GM21528 (cell line): Measurements from ENCODE around the gene RPL10A.
"Not testable (repeated sequence)": the region's sequence is repeated elsewhere in the genome, so short reads cannot be mapped to it uniquely, and the experiment has no call there.

Experiments used
- ATAC-seq: cut with Tn5 transposase; IDR thresholded peaks from one replicate; pipeline ENCODE4 v1.9.1; 2021; ENCODE audit warnings: mild to moderate bottlenecking, moderate library complexity; ENCODE audit not compliant: unreplicated experiment, low FRiP score

Gene RPL10A

GRCh38 chr6:35468181-35468979 is at the start of gene RPL10A:
Gene RPL10A (plus strand): TSS chr6:35468401. CDS start chr6:35468435, 34 bp downstream.
- ATAC-seq = peak; percentile 70

- no peak for ATAC-seq
Observed at GRCh38 chr6:35419417-35419816, 48.8 kb upstream of the RPL10A start.

- ATAC-seq = no peak
Observed at GRCh38 chr6:35419961-35420360, 48.2 kb upstream of the RPL10A start.

- no peak for ATAC-seq
Observed at GRCh38 chr6:35425284-35425683, 42.9 kb upstream of the RPL10A start.

GRCh38 chr6:35426074-35426473 is 42.1 kb upstream of the RPL10A start:
- ATAC-seq = no peak

GRCh38 chr6:35427435-35427834 is 40.8 kb upstream of the RPL10A start:
- ATAC-seq = no peak

GRCh38 chr6:35427851-35428321 is 40.3 kb upstream of the RPL10A start:
- ATAC-seq = no peak

GRCh38 chr6:35428421-35429149 is 39.6 kb upstream of the RPL10A start:
- no peak for ATAC-seq

- ATAC-seq = no peak
Observed at GRCh38 chr6:35429463-35429862, 38.7 kb upstream of the RPL10A start.

- no peak for ATAC-seq
Observed at GRCh38 chr6:35432291-35432690, 35.9 kb upstream of the RPL10A start.

- not testable (repeated sequence) for ATAC-seq
Observed at GRCh38 chr6:35432702-35433101, 35.5 kb upstream of the RPL10A start.

GRCh38 chr6:35435074-35435837 is 32.9 kb upstream of the RPL10A start:
- no peak for ATAC-seq

- ATAC-seq = no peak
Observed at GRCh38 chr6:35436071-35436857, 31.9 kb upstream of the RPL10A start.

- ATAC-seq = not testable (repeated sequence)
Observed at GRCh38 chr6:35438378-35439065, 29.7 kb upstream of the RPL10A start.

- ATAC-seq = no peak
Observed at GRCh38 chr6:35439308-35439707, 28.9 kb upstream of the RPL10A start.

- ATAC-seq = no peak
Observed at GRCh38 chr6:35441205-35441604, 27.0 kb upstream of the RPL10A start.

- no peak for ATAC-seq
Observed at GRCh38 chr6:35441642-35442041, 26.6 kb upstream of the RPL10A start.

- ATAC-seq = no peak
Observed at GRCh38 chr6:35442693-35443092, 25.5 kb upstream of the RPL10A start.

GRCh38 chr6:35443341-35444030 is 24.7 kb upstream of the RPL10A start:
- no peak for ATAC-seq
